IMR-90 (cell line): ENCODE measurements around the gene ARHGEF7. TPM values are rescaled to one million over a fixed set of nuclear protein-coding genes. Genes with fewer than 3 reads are reported as not detected.

Experiments used
- ATAC-seq: fragments of 200-7000 bp; cut with Tn5 transposase; 2 replicates; pipeline ENCODE4 v1.9.1; 2020; ENCODE audit warnings: low read depth, mild to moderate bottlenecking, moderate library complexity
- BruUV-seq: library from RNA; stranded (reverse); fragments of 400-500 nt; replicated peaks from 2 replicates; lab custom pipeline; 2021; lab: Mats Ljungman, UMichigan
- CTCF ChIA-PET: fragments of 300-600 bp; formaldehyde crosslinking; extraction: SDS; loops from one replicate; lab custom pipeline; 2021; ENCODE audit warnings: antibody characterized with exemption; lab: Yijun Ruan, JAX
- POLR2A ChIA-PET: fragments of 300-600 bp; sonication (Branson Sonifier 250); formaldehyde crosslinking; loops from one replicate; lab custom pipeline; 2022; ENCODE audit warnings: antibody characterized with exemption; ENCODE audit not compliant: unreplicated experiment; lab: Charles Lee
- DNase-seq: peaks from one replicate; pipeline ENCODE4 v3.0.0; 2013
- H2AFZ ChIP-seq: replicated peaks from 2 replicates; pipeline ENCODE3; 2013; ENCODE audit warnings: low read length, mild to moderate bottlenecking; ENCODE audit not compliant: poor library complexity
- H2AK5ac ChIP-seq: 2 replicates; pipeline ENCODE4 v1.6.1; 2013; ENCODE audit warnings: low read depth, low read length, inconsistent platforms
- H2AK9ac ChIP-seq: replicated peaks from 2 replicates; pipeline ENCODE3; 2013; ENCODE audit warnings: mild to moderate bottlenecking, low read depth, low read length, moderate library complexity; ENCODE audit not compliant: poor library complexity
- H2BK120ac ChIP-seq: 2 replicates; pipeline ENCODE4 v1.6.1; 2013; ENCODE audit warnings: low read depth, low read length, inconsistent platforms
- H2BK15ac ChIP-seq: 3 replicates; pipeline ENCODE4 v1.6.1; 2013; ENCODE audit warnings: low read depth, low read length, inconsistent platforms
- H2BK20ac ChIP-seq: 2 replicates; pipeline ENCODE4 v1.6.1; 2013; ENCODE audit warnings: low read depth, mild to moderate bottlenecking, inconsistent platforms, low read length, moderate library complexity
- H2BK5ac ChIP-seq: 2 replicates; pipeline ENCODE4 v1.6.1; 2013; ENCODE audit warnings: mild to moderate bottlenecking, low read depth, low read length, inconsistent platforms; ENCODE audit not compliant: poor library complexity, severe bottlenecking
- H3K14ac ChIP-seq: replicated peaks from 2 replicates; pipeline ENCODE4 v1.6.1; 2013; ENCODE audit warnings: low read depth, low read length, inconsistent platforms
- H3K18ac ChIP-seq: 2 replicates; pipeline ENCODE4 v1.6.1; 2013; ENCODE audit warnings: low read depth, low read length, control low read depth
- H3K23ac ChIP-seq: 2 replicates; pipeline ENCODE4 v1.6.1; 2013; ENCODE audit warnings: low read depth, low read length, inconsistent platforms
- H3K27ac ChIP-seq: 2 replicates; pipeline ENCODE4 v1.5.1; 2013; ENCODE audit warnings: mild to moderate bottlenecking, control low read depth, low read length; ENCODE audit not compliant: insufficient read depth
- H3K27me3 ChIP-seq: 2 replicates; pipeline ENCODE4 v1.6.1; 2013; ENCODE audit warnings: low read length; ENCODE audit not compliant: control insufficient read depth, insufficient read depth
- H3K36me3 ChIP-seq: 2 replicates; pipeline ENCODE4 v1.6.1; 2013; ENCODE audit warnings: low read length, mixed read lengths; ENCODE audit not compliant: control insufficient read depth, insufficient read depth
- H3K4ac ChIP-seq: 2 replicates; pipeline ENCODE4 v1.6.1; 2013; ENCODE audit warnings: low read depth, low read length, inconsistent platforms
- H3K4me1 ChIP-seq: 2 replicates; pipeline ENCODE4 v1.6.1; 2013; ENCODE audit warnings: low read length, mixed read lengths; ENCODE audit not compliant: control insufficient read depth, insufficient read depth
- H3K4me2 ChIP-seq: 2 replicates; pipeline ENCODE4 v1.6.1; 2013; ENCODE audit warnings: low read depth, mild to moderate bottlenecking, control low read depth, low read length, moderate library complexity
- H3K4me3 ChIP-seq: 2 replicates; pipeline ENCODE4 v1.5.1; 2013; ENCODE audit warnings: low read depth, mild to moderate bottlenecking, control low read depth, low read length, moderate library complexity; ENCODE audit not compliant: insufficient read depth
- H3K56ac ChIP-seq: 2 replicates; pipeline ENCODE4 v1.6.1; 2013; ENCODE audit warnings: low read length, inconsistent platforms; ENCODE audit not compliant: insufficient read depth; ENCODE audit errors: extremely low read depth
- H3K79me1 ChIP-seq, 2 experiments: 2 replicates each; pipeline ENCODE4 v1.6.1; 2013; ENCODE audit warnings: low read length in 2 of 2, inconsistent platforms in 1 of 2, low read depth in 1 of 2
- H3K9ac ChIP-seq: 2 replicates; pipeline ENCODE4 v1.6.1; 2013; ENCODE audit warnings: low read depth, low read length, control low read depth
- H3K9me1 ChIP-seq: 2 replicates; pipeline ENCODE4 v1.6.1; 2013; ENCODE audit warnings: low read length, inconsistent platforms; ENCODE audit not compliant: insufficient read depth
- H3K9me3 ChIP-seq: 2 replicates; pipeline ENCODE4 v1.6.1; 2013; ENCODE audit warnings: low read length; ENCODE audit not compliant: control insufficient read depth, insufficient read depth
- H4K20me1 ChIP-seq: 2 replicates; pipeline ENCODE4 v1.6.1; 2013; ENCODE audit warnings: low read length, inconsistent platforms; ENCODE audit not compliant: insufficient read depth
- H4K5ac ChIP-seq: 2 replicates; pipeline ENCODE4 v1.6.1; 2013; ENCODE audit warnings: mild to moderate bottlenecking, low read depth, low read length, control low read depth
- H4K8ac ChIP-seq, 2 experiments: 2 replicates each; pipeline ENCODE4 v1.6.1; 2013; ENCODE audit warnings: low read depth in 2 of 2, low read length in 2 of 2, control low read depth in 1 of 2, inconsistent platforms in 1 of 2
- H4K91ac ChIP-seq: 2 replicates; pipeline ENCODE4 v1.6.1; 2013; ENCODE audit warnings: low read depth, low read length, inconsistent platforms; ENCODE audit not compliant: insufficient read depth
- CEBPB ChIP-seq: IDR thresholded peaks from 2 replicates; pipeline ENCODE4 v1.6.1; 2012; ENCODE audit warnings: low read depth, low read length, improper control_type of control experiment
- CHD1 ChIP-seq: IDR thresholded peaks from 2 replicates; pipeline ENCODE4 v1.6.1; 2012; ENCODE audit warnings: low read depth, low read length, improper control_type of control experiment
- CTCF ChIP-seq: conservative IDR thresholded peaks from 2 replicates; pipeline ENCODE4 v1.5.1; 2012; ENCODE audit warnings: mild to moderate bottlenecking, low read depth, low read length, improper control_type of control experiment
- ELK1 ChIP-seq: fragments of 150-350 bp; IDR thresholded peaks from 2 replicates; pipeline ENCODE4 v1.6.1; 2016; ENCODE audit warnings: low read depth, mild to moderate bottlenecking, low read length, moderate library complexity, borderline replicate concordance
- FOS ChIP-seq: fragments of 150-350 bp; IDR thresholded peaks from 2 replicates; pipeline ENCODE4 v1.6.1; 2016; ENCODE audit warnings: low read depth, low read length
- MAFK ChIP-seq: IDR thresholded peaks from 2 replicates; pipeline ENCODE4 v1.6.1; 2012; ENCODE audit warnings: low read depth, low read length, improper control_type of control experiment
- MAZ ChIP-seq: IDR thresholded peaks from 2 replicates; pipeline ENCODE4 v1.6.1; 2012; ENCODE audit warnings: low read depth, mild to moderate bottlenecking, low read length, improper control_type of control experiment, moderate library complexity, borderline replicate concordance
- MXI1 ChIP-seq: IDR thresholded peaks from 2 replicates; pipeline ENCODE4 v1.6.1; 2012; ENCODE audit warnings: low read depth, mild to moderate bottlenecking, low read length, moderate library complexity, borderline replicate concordance
- NFE2L2 ChIP-seq: fragments of 150-350 bp; IDR thresholded peaks from 2 replicates; pipeline ENCODE4 v1.6.1; 2016; ENCODE audit warnings: low read depth, mild to moderate bottlenecking, low read length
- POLR2A ChIP-seq: IDR thresholded peaks from 2 replicates; pipeline ENCODE4 v1.6.1; 2012; ENCODE audit warnings: mild to moderate bottlenecking, low read depth, low read length
- RAD21 ChIP-seq: IDR thresholded peaks from 2 replicates; pipeline ENCODE4 v1.6.1; 2012; ENCODE audit warnings: low read length, improper control_type of control experiment
- RCOR1 ChIP-seq: IDR thresholded peaks from 2 replicates; pipeline ENCODE4 v1.6.1; 2012; ENCODE audit warnings: mild to moderate bottlenecking, low read length, improper control_type of control experiment; ENCODE audit not compliant: insufficient replicate concordance
- RFX5 ChIP-seq: IDR thresholded peaks from 2 replicates; pipeline ENCODE4 v1.8.0; 2012; ENCODE audit warnings: low read depth, mild to moderate bottlenecking, low read length, moderate library complexity
- SMC3 ChIP-seq: fragments of 150-350 bp; IDR thresholded peaks from 2 replicates; pipeline ENCODE4 v1.6.1; 2016; ENCODE audit warnings: low read depth, mild to moderate bottlenecking, antibody characterized with exemption, low read length, moderate library complexity
- USF2 ChIP-seq: fragments of 150-350 bp; IDR thresholded peaks from 2 replicates; pipeline ENCODE4 v1.6.1; 2017; ENCODE audit warnings: mild to moderate bottlenecking, antibody characterized with exemption, low read length, low read depth
- WGBS, 2 experiments: methylation state at CpG; one replicate each; pipeline versions ENCODE4 v1.1.5 to v1.1.7; 2013; ENCODE audit warnings: missing lambda C conversion rate in 2 of 2; ENCODE audit not compliant: insufficient read length in 1 of 2; ENCODE audit errors: extremely low coverage in 2 of 2; 5-methylcytosine and 5-hydroxymethylcytosine counted together
- dilution Hi-C: fragments of 300-500 bp; cut with HindIII; formaldehyde crosslinking; loops from one replicate; pipeline ENCODE4 v1.14.3; 2018; ENCODE audit warnings: low sequenced_read_pairs; ENCODE audit not compliant: unreplicated experiment
- in situ Hi-C: fragments of 300-500 bp; cut with MboI; formaldehyde crosslinking; loops from 3 replicates; pipeline ENCODE4 v1.14.3; 2019; ENCODE audit warnings: low sequenced_read_pairs, inconsistent platforms, mixed read lengths
- intact Hi-C: fragments of 100-400 bp; cut with micrococcal nuclease; formaldehyde crosslinking; loops from 2 replicates; pipeline ENCODE4 v1.10.0; 2022
- polyA plus RNA-seq, 3 experiments: library from polyadenylated mRNA; depleted of rRNA; stranded (reverse); fragments of >200 nt; gene quantifications; 2 replicates each; pipeline ENCODE4 v1.2.3, GENCODE V29; 2012; ENCODE audit warnings: low replicate concordance in 1 of 3
- total RNA-seq: library from RNA; depleted of rRNA; stranded (reverse); fragments of >200 nt; gene quantifications from 2 replicates; pipeline ENCODE4 v1.2.3, GENCODE V29; 2012

ARHGEF7 gene
- total and polyA plus RNA-seq, 2 of the 4 experiments (the other 2 are of a cell fraction) = 32.9 to 59.0 TPM

GRCh38 chr13:111249637-111250360 lies 134.7 kb downstream of the ARHGEF7 start:
- no peak overlapping the region for H3K14ac ChIP-seq
- H4K5ac ChIP-seq = no peak overlapping the region
- ATAC-seq = no peak
- POLR2A ChIA-PET = no interaction called here
- H3K27ac ChIP-seq = no peak overlapping the region
- H2AK5ac ChIP-seq = no peak overlapping the region
- H3K4me3 ChIP-seq = no peak overlapping the region
- no peak overlapping the region for H3K9ac ChIP-seq
- H3K36me3 ChIP-seq = peaks cover 27% of the 10 kb centered on the region
- H3K79me1 ChIP-seq = peaks cover 30 to 66% of the 10 kb centered on the region in 2 experiments
- no peak for DNase-seq
- no peak overlapping the region for H3K18ac ChIP-seq
- CTCF ChIA-PET = interaction anchor here (1.0 to 1.4 kb wide), 2 partner anchors 9 to 17 kb away, joined by 3 to 4 read pairs; no protein-coding TSS in a partner anchor
- H2AFZ ChIP-seq = no peak overlapping the region
- BruUV-seq = no TSS peak
- no peak overlapping the region for H3K56ac ChIP-seq
- intact Hi-C loops = no loop called here
- H3K4me1 ChIP-seq = peaks cover 11% of the 10 kb centered on the region
- no peak overlapping the region for H4K8ac ChIP-seq
- H4K20me1 ChIP-seq = peaks cover 10% of the 10 kb centered on the region
- no peak overlapping the region for H4K91ac ChIP-seq
- in situ Hi-C loops = no loop called here
- H2AK9ac ChIP-seq = no peak overlapping the region
- no peaks in the 10 kb centered on the region for H3K27me3 ChIP-seq
- no peak overlapping the region for H3K4ac ChIP-seq
- H3K4me2 ChIP-seq = no peak overlapping the region
- H3K9me1 ChIP-seq = peaks cover 22% of the 10 kb centered on the region; the same call in 1 of the 2 replicates
- dilution Hi-C loops = no loop called here
- WGBS, 2 experiments = 98% methylated on average over 5 of the region's 12 CpGs; no CpG with 5 or more reads in 1 of the 2 experiments
- no peak overlapping the region for H2BK5ac ChIP-seq
- H2BK120ac ChIP-seq = no peak overlapping the region
- H3K23ac ChIP-seq = no peak overlapping the region
- no peaks in the 10 kb centered on the region for H3K9me3 ChIP-seq
- H2BK15ac ChIP-seq = no peak overlapping the region
- no peak overlapping the region for H2BK20ac ChIP-seq
- TF ChIP-seq CTCF (no peak), MAFK (no peak), RAD21 (no peak), FOS (no peak), RCOR1 (no peak), MXI1 (no peak), SMC3 (no peak), NFE2L2 (no peak), CEBPB (no peak), MAZ (no peak), POLR2A (no peak), ELK1 (no peak), USF2 (no peak), RFX5 (no peak), CHD1 (no peak)
